GM23248 (cell line): Measurements from ENCODE around the gene NALCN.

Source experiments
- EZH2 ChIP-seq: fragments of 200-600 bp; sonication (generic); IDR thresholded peaks from 2 replicates; pipeline ENCODE4 v1.6.1; 2018; ENCODE audit warnings: antibody characterized with exemption, mild to moderate bottlenecking; ENCODE audit not compliant: insufficient read depth, poor library complexity, severe bottlenecking
- EZH2phosphoT487 ChIP-seq: fragments of 200-600 bp; sonication (generic); IDR thresholded peaks from 2 replicates; pipeline ENCODE4 v1.6.1; 2018; ENCODE audit warnings: antibody characterized with exemption, moderate library complexity, mild to moderate bottlenecking, low read depth; ENCODE audit not compliant: insufficient read depth

DNA sequence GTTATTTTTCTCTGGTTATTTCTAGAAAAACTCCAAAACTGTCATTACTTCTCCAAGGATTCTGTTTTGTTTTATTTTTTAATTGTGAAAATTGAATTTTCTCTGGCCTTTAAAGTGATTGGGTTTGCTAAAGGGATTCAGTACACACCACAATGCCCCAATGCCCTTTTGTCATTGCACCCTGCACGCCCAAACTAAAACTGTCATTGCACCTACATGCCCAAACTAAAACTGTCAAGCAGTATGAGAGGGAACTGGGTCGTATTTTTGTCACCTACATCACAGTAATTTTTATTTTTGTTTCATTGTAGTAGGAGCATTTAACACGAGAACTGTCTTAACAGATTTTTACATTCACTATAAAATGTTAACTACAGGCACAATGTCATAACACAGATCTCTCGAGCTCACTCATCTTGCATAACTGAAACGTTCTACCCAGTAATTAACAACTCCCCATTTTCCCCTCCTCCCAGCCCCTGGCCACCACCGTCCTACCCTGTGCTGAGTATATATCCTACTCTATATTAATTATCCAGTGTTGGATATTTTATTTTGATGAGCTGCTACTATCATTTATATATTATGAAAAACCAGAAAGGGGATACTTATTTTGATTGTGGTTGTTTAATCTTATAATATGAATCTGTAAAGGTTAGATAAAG is 7.2 kb downstream of the NALCN start:
- TF ChIP-seq EZH2 (no peak), EZH2phosphoT487 (no peak)
